Esophagus (tissue), 2 donors: ENCODE data around the gene PDZRN4. TPM values are rescaled to one million over a fixed set of nuclear protein-coding genes. Genes with fewer than 3 reads are reported as not detected.

ENCODE experiments used
- H3K27ac ChIP-seq, 2 donors: one replicate each; pipeline ENCODE4 v1.5.1; 2013; ENCODE audit warnings: low read depth in 2 of 2, mild to moderate bottlenecking in 2 of 2, inconsistent platforms in 1 of 2, low read length in 1 of 2, moderate library complexity in 1 of 2
- H3K27me3 ChIP-seq, 2 donors: one replicate each; pipeline ENCODE4 v1.6.1; 2013; ENCODE audit warnings: low read length in 2 of 2, control low read depth in 1 of 2, mild to moderate bottlenecking in 1 of 2; ENCODE audit not compliant: insufficient read depth in 2 of 2, control insufficient read depth in 1 of 2
- H3K36me3 ChIP-seq, 2 donors: one replicate each; pipeline ENCODE4 v1.6.1; 2013; ENCODE audit warnings: low read length in 1 of 2; ENCODE audit not compliant: control insufficient read depth in 2 of 2, insufficient read depth in 2 of 2
- H3K4me1 ChIP-seq, 2 donors: one replicate each; pipeline ENCODE4 v1.6.1; 2013; ENCODE audit warnings: low read length in 1 of 2; ENCODE audit not compliant: control insufficient read depth in 2 of 2, insufficient read depth in 2 of 2
- H3K4me3 ChIP-seq, 2 donors: one replicate each; pipeline ENCODE4 v1.5.1; 2013; ENCODE audit warnings: low read length in 2 of 2, mild to moderate bottlenecking in 2 of 2, low read depth in 1 of 2, moderate library complexity in 1 of 2
- H3K9me3 ChIP-seq, 2 donors: one replicate each; pipeline ENCODE4 v1.6.1; 2013; ENCODE audit warnings: mild to moderate bottlenecking in 2 of 2, low read depth in 1 of 2, low read length in 1 of 2, moderate library complexity in 1 of 2; ENCODE audit not compliant: control insufficient read depth in 2 of 2, insufficient read depth in 1 of 2
- WGBS, 2 donors: extraction: QIAGEN DNeasy Blood & Tissue Kit; methylation state at CpG; one replicate each; pipeline ENCODE4 v1.1.7; 2013; 5-methylcytosine and 5-hydroxymethylcytosine counted together
- polyA plus RNA-seq, 2 donors: library from polyadenylated mRNA; stranded (reverse); fragments of 200-250 nt; gene quantifications; one replicate each; pipeline ENCODE4 v1.2.3, GENCODE V29; 2013
- donor health status: healthy with polysubstance abuse.
- donor health status: Bipolar disorder and iron deficiency.

PDZRN4 gene
- polyA plus RNA-seq, 2 donors, result 0.59 to 1.8 TPM

GRCh38 chr12:41564816-41565215 is 376.7 kb downstream of the PDZRN4 start:
- WGBS, 2 donors, result 79 to 93% methylated on average over 1 of the region's 1 CpG
- Histone ChIP-seq H3K27me3 (no peaks in the 10 kb centered on the region), H3K4me1 (no peaks in the 10 kb centered on the region), H3K36me3 (no peaks in the 10 kb centered on the region), H3K9me3 (no peaks in the 10 kb centered on the region), H3K4me3 (no peak overlapping the region), H3K27ac (no peak overlapping the region)

- WGBS, 2 donors, result 85 to 91% methylated on average over 2 of the region's 2 CpGs
- Histone ChIP-seq H3K36me3 (no peaks in the 10 kb centered on the region), H3K27me3 (no peaks in the 10 kb centered on the region), H3K27ac (no peak overlapping the region), H3K9me3 (no peaks in the 10 kb centered on the region), H3K4me3 (no peak overlapping the region), H3K4me1 (no peaks in the 10 kb centered on the region)
Measured at GRCh38 chr12:41566703-41567102, 378.6 kb downstream of the PDZRN4 start.

GRCh38 chr12:41573445-41573844 is 385.3 kb downstream of the PDZRN4 start:
- no peaks in the 10 kb centered on the region for H3K9me3 ChIP-seq
- H3K4me1 ChIP-seq, result no peaks in the 10 kb centered on the region
- H3K27ac ChIP-seq, result no peak overlapping the region
- no peak overlapping the region for H3K4me3 ChIP-seq
- H3K27me3 ChIP-seq, result no peaks in the 10 kb centered on the region
- no peaks in the 10 kb centered on the region for H3K36me3 ChIP-seq
- 96 to 97% methylated on average over 17 of the region's 17 CpGs for WGBS, 2 donors

- Histone ChIP-seq H3K36me3 (no peaks in the 10 kb centered on the region), H3K9me3 (no peaks in the 10 kb centered on the region), H3K27me3 (peaks cover 0 to 2% of the 10 kb centered on the region in 2 donors), H3K4me3 (no peak overlapping the region), H3K27ac (no peak overlapping the region), H3K4me1 (no peaks in the 10 kb centered on the region)
- WGBS, 2 donors, result 75 to 78% methylated on average over 1 of the region's 1 CpG
Measured at GRCh38 chr12:41576925-41577324, 388.8 kb downstream of the PDZRN4 start.

- Histone ChIP-seq H3K27me3 (peaks cover 0 to 2% of the 10 kb centered on the region in 2 donors), H3K27ac (no peak overlapping the region), H3K36me3 (no peaks in the 10 kb centered on the region), H3K4me1 (no peaks in the 10 kb centered on the region), H3K9me3 (no peaks in the 10 kb centered on the region), H3K4me3 (no peak overlapping the region)
Measured at GRCh38 chr12:41577995-41578394, 389.9 kb downstream of the PDZRN4 start.

GRCh38 chr12:41585784-41586183 is 397.7 kb downstream of the PDZRN4 start:
- no peak overlapping the region for H3K4me3 ChIP-seq
- H3K9me3 ChIP-seq, result no peaks in the 10 kb centered on the region
- 86 to 88% methylated on average over 3 of the region's 3 CpGs for WGBS, 2 donors
- no peaks in the 10 kb centered on the region for H3K27me3 ChIP-seq
- no peak overlapping the region for H3K27ac ChIP-seq
- no peaks in the 10 kb centered on the region for H3K36me3 ChIP-seq
- no peaks in the 10 kb centered on the region for H3K4me1 ChIP-seq

- H3K4me3 ChIP-seq, result no peak overlapping the region
- H3K4me1 ChIP-seq, result no peaks in the 10 kb centered on the region
- no peak overlapping the region for H3K27ac ChIP-seq
- no peaks in the 10 kb centered on the region for H3K36me3 ChIP-seq
- 81 to 95% methylated on average over 1 of the region's 1 CpG for WGBS, 2 donors
- H3K27me3 ChIP-seq, result no peaks in the 10 kb centered on the region
- no peaks in the 10 kb centered on the region for H3K9me3 ChIP-seq
Measured at GRCh38 chr12:41587574-41587973, 399.5 kb downstream of the PDZRN4 start.

GRCh38 chr12:41589878-41590277 is 401.8 kb downstream of the PDZRN4 start:
- Histone ChIP-seq H3K9me3 (no peaks in the 10 kb centered on the region), H3K27me3 (no peaks in the 10 kb centered on the region), H3K4me1 (no peaks in the 10 kb centered on the region), H3K4me3 (no peak overlapping the region), H3K27ac (no peak overlapping the region), H3K36me3 (no peaks in the 10 kb centered on the region)
- WGBS, 2 donors, result 70 to 76% methylated on average over 4 of the region's 4 CpGs

- no peaks in the 10 kb centered on the region for H3K9me3 ChIP-seq
- H3K36me3 ChIP-seq, result no peaks in the 10 kb centered on the region
- no peak overlapping the region for H3K27ac ChIP-seq
- H3K4me1 ChIP-seq, result no peaks in the 10 kb centered on the region
- WGBS, 2 donors, result 68 to 76% methylated on average over 4 of the region's 4 CpGs
- no peaks in the 10 kb centered on the region for H3K27me3 ChIP-seq
- H3K4me3 ChIP-seq, result no peak overlapping the region
Measured at GRCh38 chr12:41596190-41596589, 408.1 kb downstream of the PDZRN4 start.

GRCh38 chr12:41604830-41605229 is 416.7 kb downstream of the PDZRN4 start:
- 61 to 73% methylated on average over 3 of the region's 3 CpGs for WGBS, 2 donors
- Histone ChIP-seq H3K9me3 (peaks cover 0 to 3% of the 10 kb centered on the region in 2 donors), H3K4me3 (no peak overlapping the region), H3K36me3 (no peaks in the 10 kb centered on the region), H3K27me3 (no peaks in the 10 kb centered on the region), H3K4me1 (no peaks in the 10 kb centered on the region), H3K27ac (no peak overlapping the region)
